ENCODE data around the gene XIAP.

The XIAP gene

GRCh38 chrX:123961268-123962005, 101.6 kb downstream of the XIAP start, which contains the start of gene STAG2:
Gene STAG2 (plus strand): TSS chrX:123961706. CDS start chrX:124022628, 60,922 bp downstream.
- peak; percentile 32 for DNase-seq

GRCh38 chrX:123962006-123962467, 102.2 kb downstream of the XIAP start:
- DNase-seq = no peak

- peak; percentile 74 for DNase-seq
Measured at GRCh38 chrX:123962794-123963373, 103.0 kb downstream of the XIAP start.
